ENCODE measurements around the gene USP13.

The USP13 gene

GRCh38 chr3:179610066-179610465 is 42.8 kb upstream of the USP13 start:
- no peak overlapping the region for H3K4me3 ChIP-seq (replicated peaks in 1 of 2; ENCODE audit: low read depth in 2 of 2, low read length in 2 of 2)
- DNase-seq (ENCODE audit: low read depth in 2 of 2): no peak
- no peak for TF ChIP-seq CTCF (IDR thresholded peaks at IDR 0.05; ENCODE audit: low read depth, low read length)

GRCh38 chr3:179613807-179614206 is 39.0 kb upstream of the USP13 start:
- peak; percentile 34 to 67 for DNase-seq (ENCODE audit: low read depth in 2 of 2)
- no peak overlapping the region for H3K4me3 ChIP-seq (replicated peaks in 1 of 2; ENCODE audit: low read depth in 2 of 2, low read length in 2 of 2)
- no peak for TF ChIP-seq CTCF (IDR thresholded peaks at IDR 0.05; ENCODE audit: low read depth, low read length)

GRCh38 chr3:179615458-179616173 is 37.2 kb upstream of the USP13 start:
- TF ChIP-seq CTCF (IDR thresholded peaks at IDR 0.05; ENCODE audit: low read depth, low read length): no peak
- DNase-seq (ENCODE audit: low read depth in 2 of 2): peak; percentile 57 to 62
- H3K4me3 ChIP-seq (replicated peaks in 1 of 2; ENCODE audit: low read depth in 2 of 2, low read length in 2 of 2): no peak overlapping the region

GRCh38 chr3:179622023-179622422 is 30.8 kb upstream of the USP13 start:
- H3K4me3 ChIP-seq (replicated peaks in 1 of 2; ENCODE audit: low read depth in 2 of 2, low read length in 2 of 2): no peak overlapping the region
- no peak for TF ChIP-seq CTCF (IDR thresholded peaks at IDR 0.05; ENCODE audit: low read depth, low read length)
- no peak for DNase-seq (ENCODE audit: low read depth in 2 of 2)

GRCh38 chr3:179624451-179624850 is 28.4 kb upstream of the USP13 start:
- peak in 1 of 2 donors; percentile 5 for DNase-seq (ENCODE audit: low read depth in 2 of 2)
- no peak for TF ChIP-seq CTCF (IDR thresholded peaks at IDR 0.05; ENCODE audit: low read depth, low read length)
- H3K4me3 ChIP-seq (replicated peaks in 1 of 2; ENCODE audit: low read depth in 2 of 2, low read length in 2 of 2): no peak overlapping the region

GRCh38 chr3:179630753-179631451 is 21.9 kb upstream of the USP13 start:
- TF ChIP-seq CTCF (IDR thresholded peaks at IDR 0.05; ENCODE audit: low read depth, low read length): no peak
- DNase-seq (ENCODE audit: low read depth in 2 of 2): no peak
- H3K4me3 ChIP-seq (replicated peaks in 1 of 2; ENCODE audit: low read depth in 2 of 2, low read length in 2 of 2): no peak overlapping the region
